ENCODE measurements around the gene NAALADL1. TPM values are rescaled to one million over a fixed set of nuclear protein-coding genes. Genes with fewer than 3 reads are reported as not detected.

Gene NAALADL1
- total and polyA plus RNA-seq, 7 experiments from 2014 or later = 12.2 to 25.3 (median 18.8) TPM

GRCh38 chr11:64996710-64997380 lies 61.5 kb downstream of the NAALADL1 start, which contains the start of gene BATF2:
TSS of gene BATF2 (minus strand) at chr11:64996971. CDS start at chr11:64996914, 57 bp downstream.
- H3K27me3 Mint-ChIP-seq = peaks cover 0 to 8% (median 0%) of the 10 kb centered on the region in 5 donors
- no peaks in the 10 kb centered on the region for H3K9me3 ChIP-seq (ENCODE audit: control insufficient read depth in 2 of 3, low read length in 3 of 3)
- H3K27ac Mint-ChIP-seq = no peak within 1 kb of the TSS
- H3K36me3 Mint-ChIP-seq = no peaks in the 10 kb centered on the region
- H3K4me1 Mint-ChIP-seq = peaks cover 0 to 23% (median 9%) of the 10 kb centered on the region in 7 donors
- CTCF ChIA-PET = interaction anchor here (1.2 kb wide), 1 partner anchor 319 kb away, joined by 3 read pairs; no protein-coding TSS in a partner anchor
- H3K27ac ChIP-seq (ENCODE audit: low read depth, low read length) = no peak within 1 kb of the TSS
- intact Hi-C loops (cut with micrococcal nuclease) = no loop called here
- H3K9me3 Mint-ChIP-seq = no peaks in the 10 kb centered on the region
- H3K4me3 Mint-ChIP-seq = peak within 1 kb of the TSS in 2 of 10 donors; percentile 2 to 34
- H3K4me3 ChIP-seq (ENCODE audit: low read length) = no peak within 1 kb of the TSS
- no peaks in the 10 kb centered on the region for H3K27me3 ChIP-seq (ENCODE audit: control insufficient read depth in 2 of 2, insufficient read depth in 2 of 2, low read length in 2 of 2)
- ATAC-seq = peak; percentile 77
- no peaks in the 10 kb centered on the region for H3K36me3 ChIP-seq (ENCODE audit: control insufficient read depth in 2 of 3, insufficient read depth in 3 of 3, low read length in 3 of 3)
- DNase-seq = no peak
- H3K4me1 ChIP-seq (ENCODE audit: control insufficient read depth in 2 of 2, insufficient read depth in 2 of 2, low read length in 2 of 2) = no peaks in the 10 kb centered on the region
- POLR2A ChIA-PET = no interaction called here

- Mint-ChIP-seq H3K27ac (no peak overlapping the region), H3K4me1 (peaks cover 0 to 23% (median 9%) of the 10 kb centered on the region in 7 donors), H3K36me3 (no peaks in the 10 kb centered on the region), H3K4me3 (peak overlapping the region in 2 of 10 donors; percentile 2 to 34), H3K9me3 (no peaks in the 10 kb centered on the region), H3K27me3 (peaks cover 0 to 8% (median 0%) of the 10 kb centered on the region in 5 donors)
- H3K27ac ChIP-seq (ENCODE audit: low read depth, low read length) = no peak overlapping the region
- DNase-seq = no peak
- H3K27me3 ChIP-seq (ENCODE audit: control insufficient read depth in 2 of 2, insufficient read depth in 2 of 2, low read length in 2 of 2) = no peaks in the 10 kb centered on the region
- no peaks in the 10 kb centered on the region for H3K9me3 ChIP-seq (ENCODE audit: control insufficient read depth in 2 of 3, low read length in 3 of 3)
- H3K4me3 ChIP-seq (ENCODE audit: low read length) = no peak overlapping the region
- intact Hi-C loops (cut with micrococcal nuclease) = no loop called here
- H3K36me3 ChIP-seq (ENCODE audit: control insufficient read depth in 2 of 3, insufficient read depth in 3 of 3, low read length in 3 of 3) = no peaks in the 10 kb centered on the region
- ChIA-PET CTCF (no interaction called here), POLR2A (no interaction called here)
- no peak for ATAC-seq
- no peaks in the 10 kb centered on the region for H3K4me1 ChIP-seq (ENCODE audit: control insufficient read depth in 2 of 2, insufficient read depth in 2 of 2, low read length in 2 of 2)
Observed at GRCh38 chr11:64996327-64996709, 62.0 kb downstream of the NAALADL1 start.

Small RNAs within 50 kb of the gene (microRNA-seq; reads per million reads assigned to microRNA genes)
- not detected for gene MIR6879 (ENCODE audit: borderline microRNAs expressed)

Other genes with a start within 250 kb of the NAALADL1 start
- gene MEN1, start 248.0 kb downstream of the NAALADL1 start, total RNA-seq = 10 to 100 TPM; 25.7 to 46.4 (median 38.0) TPM
- 10 to 100 TPM; 33.8 to 54.9 TPM for gene MEN1, start 248.0 kb downstream of the NAALADL1 start, polyA plus RNA-seq
- gene CDC42BPG, start 213.9 kb downstream of the NAALADL1 start, total RNA-seq = 1 to 10 TPM in 4 of 5 experiments, under 1 TPM in 1; 0.22 to 9.2 (median 8.1) TPM
- under 1 TPM; 0.27 to 0.47 TPM for gene CDC42BPG, start 213.9 kb downstream of the NAALADL1 start, polyA plus RNA-seq
- gene EHD1, start 179.9 kb downstream of the NAALADL1 start, total RNA-seq = 100 to 1,000 TPM; 124 to 263 (median 208) TPM
- gene EHD1, start 179.9 kb downstream of the NAALADL1 start, polyA plus RNA-seq = 100 to 1,000 TPM; 102 to 141 TPM
- 100 to 1,000 TPM in 1 of 5 experiments, 10 to 100 TPM in 4; 30.6 to 105 (median 36.2) TPM for gene ATG2A, start 141.3 kb downstream of the NAALADL1 start, total RNA-seq
- gene ATG2A, start 141.3 kb downstream of the NAALADL1 start, polyA plus RNA-seq = 1 to 10 TPM; 3.4 to 5.2 TPM
- 10 to 100 TPM; 11.9 to 19.1 (median 18.8) TPM for gene PPP2R5B, start 133.9 kb downstream of the NAALADL1 start, total RNA-seq
- 1 to 10 TPM; 4.5 to 7.5 TPM for gene PPP2R5B, start 133.9 kb downstream of the NAALADL1 start, polyA plus RNA-seq
- under 1 TPM in 1 of 5 experiments, not detected in 4; 0.48 TPM for gene GPHA2, start 122.7 kb downstream of the NAALADL1 start, total RNA-seq
- gene GPHA2, start 122.7 kb downstream of the NAALADL1 start, polyA plus RNA-seq = not detected
- 1 to 10 TPM in 1 of 5 experiments, under 1 TPM in 3, not detected in 1; 0.48 to 1.1 (median 0.85) TPM for gene MAJIN, start 86.4 kb downstream of the NAALADL1 start, total RNA-seq
- gene MAJIN, start 86.4 kb downstream of the NAALADL1 start, polyA plus RNA-seq = 1 to 10 TPM in 1 of 2 donors, not detected in 1; 1.2 TPM
- gene BATF2, start 61.6 kb downstream of the NAALADL1 start, total RNA-seq = under 1 TPM in 1 of 5 experiments, not detected in 4; 0.39 TPM
- gene BATF2, start 61.6 kb downstream of the NAALADL1 start, polyA plus RNA-seq = not detected
- gene ARL2, start 44.4 kb downstream of the NAALADL1 start, total RNA-seq = 10 to 100 TPM; 22.6 to 60.8 (median 32.2) TPM
- gene ARL2, start 44.4 kb downstream of the NAALADL1 start, polyA plus RNA-seq = 10 to 100 TPM; 90.0 to 96.1 TPM
- 10 to 100 TPM; 13.1 to 29.0 (median 21.7) TPM for gene SNX15, start 31.1 kb downstream of the NAALADL1 start, total RNA-seq
- 10 to 100 TPM; 13.7 to 15.7 TPM for gene SNX15, start 31.1 kb downstream of the NAALADL1 start, polyA plus RNA-seq
- gene SAC3D1, start 17.3 kb downstream of the NAALADL1 start, total RNA-seq = 10 to 100 TPM in 1 of 5 experiments, 1 to 10 TPM in 4; 2.7 to 18.2 (median 8.6) TPM
- 10 to 100 TPM; 11.5 to 17.2 TPM for gene SAC3D1, start 17.3 kb downstream of the NAALADL1 start, polyA plus RNA-seq
- gene CDCA5, start 25.5 kb upstream of the NAALADL1 start, total RNA-seq = 10 to 100 TPM in 1 of 5 experiments, 1 to 10 TPM in 1, under 1 TPM in 3; 0.56 to 68.1 (median 0.81) TPM
- under 1 TPM; 0.31 to 0.47 TPM for gene CDCA5, start 25.5 kb upstream of the NAALADL1 start, polyA plus RNA-seq
- gene ZFPL1, start 25.7 kb upstream of the NAALADL1 start, total RNA-seq = 10 to 100 TPM; 29.9 to 53.0 (median 49.3) TPM
- 10 to 100 TPM; 24.2 to 30.9 TPM for gene ZFPL1, start 25.7 kb upstream of the NAALADL1 start, polyA plus RNA-seq
- gene VPS51, start 37.7 kb upstream of the NAALADL1 start, total RNA-seq = 100 to 1,000 TPM; 159 to 269 (median 256) TPM
- 100 to 1,000 TPM; 106 to 130 TPM for gene VPS51, start 37.7 kb upstream of the NAALADL1 start, polyA plus RNA-seq
- gene TM7SF2, start 53.3 kb upstream of the NAALADL1 start, total RNA-seq = 10 to 100 TPM; 21.6 to 37.8 (median 30.8) TPM
- gene TM7SF2, start 53.3 kb upstream of the NAALADL1 start, polyA plus RNA-seq = 10 to 100 TPM; 15.0 to 21.1 TPM
- 10 to 100 TPM in 4 of 5 experiments, 1 to 10 TPM in 1; 9.9 to 18.2 (median 11.3) TPM for gene ZNHIT2, start 59.1 kb upstream of the NAALADL1 start, total RNA-seq
- 10 to 100 TPM; 29.9 to 35.6 TPM for gene ZNHIT2, start 59.1 kb upstream of the NAALADL1 start, polyA plus RNA-seq
- 1,000 to 10,000 TPM; 1,053 to 1,849 (median 1,722) TPM for gene FAU, start 63.6 kb upstream of the NAALADL1 start, total RNA-seq
- gene FAU, start 63.6 kb upstream of the NAALADL1 start, polyA plus RNA-seq = 1,000 to 10,000 TPM; 1,055 to 1,372 TPM
- 10 to 100 TPM; 38.1 to 65.5 (median 51.9) TPM for gene MRPL49, start 63.8 kb upstream of the NAALADL1 start, total RNA-seq
- 100 to 1,000 TPM in 1 of 2 donors, 10 to 100 TPM in 1; 93.7 to 102 TPM for gene MRPL49, start 63.8 kb upstream of the NAALADL1 start, polyA plus RNA-seq
- 10 to 100 TPM; 61.0 to 84.6 (median 67.9) TPM for gene SYVN1, start 76.0 kb upstream of the NAALADL1 start, total RNA-seq
- gene SYVN1, start 76.0 kb upstream of the NAALADL1 start, polyA plus RNA-seq = 10 to 100 TPM in 1 of 2 donors, 1 to 10 TPM in 1; 8.6 to 15.0 TPM
- not detected for gene SPDYC, start 111.7 kb upstream of the NAALADL1 start, total RNA-seq
- not detected for gene SPDYC, start 111.7 kb upstream of the NAALADL1 start, polyA plus RNA-seq
- 100 to 1,000 TPM in 3 of 5 experiments, 10 to 100 TPM in 2; 93.6 to 195 (median 130) TPM for gene CAPN1, start 123.4 kb upstream of the NAALADL1 start, total RNA-seq
- gene CAPN1, start 123.4 kb upstream of the NAALADL1 start, polyA plus RNA-seq = 10 to 100 TPM; 73.1 to 78.8 TPM
- gene POLA2, start 203.4 kb upstream of the NAALADL1 start, total RNA-seq = 10 to 100 TPM; 13.4 to 51.6 (median 27.8) TPM
- 10 to 100 TPM in 1 of 2 donors, 1 to 10 TPM in 1; 9.0 to 12.9 TPM for gene POLA2, start 203.4 kb upstream of the NAALADL1 start, polyA plus RNA-seq